SU-DHL-6 (cell line): Measurements from ENCODE around the gene MYBPHL.

Experiments
- CTCF ChIP-seq: fragments of 200-600 bp; sonication (generic); IDR thresholded peaks from one replicate; pipeline ENCODE4 v1.5.1; 2017; ENCODE audit warnings: antibody characterized with exemption, mild to moderate bottlenecking, low read length, moderate library complexity; ENCODE audit not compliant: insufficient read depth, poor library complexity, severe bottlenecking
- EZH2phosphoT487 ChIP-seq: fragments of 200-600 bp; sonication (generic), shearing (Covaris generic); conservative IDR thresholded peaks from 2 replicates; pipeline ENCODE4 v1.6.1; 2018; ENCODE audit warnings: mild to moderate bottlenecking, antibody characterized with exemption, low read length, moderate library complexity, mixed read lengths

DNA sequence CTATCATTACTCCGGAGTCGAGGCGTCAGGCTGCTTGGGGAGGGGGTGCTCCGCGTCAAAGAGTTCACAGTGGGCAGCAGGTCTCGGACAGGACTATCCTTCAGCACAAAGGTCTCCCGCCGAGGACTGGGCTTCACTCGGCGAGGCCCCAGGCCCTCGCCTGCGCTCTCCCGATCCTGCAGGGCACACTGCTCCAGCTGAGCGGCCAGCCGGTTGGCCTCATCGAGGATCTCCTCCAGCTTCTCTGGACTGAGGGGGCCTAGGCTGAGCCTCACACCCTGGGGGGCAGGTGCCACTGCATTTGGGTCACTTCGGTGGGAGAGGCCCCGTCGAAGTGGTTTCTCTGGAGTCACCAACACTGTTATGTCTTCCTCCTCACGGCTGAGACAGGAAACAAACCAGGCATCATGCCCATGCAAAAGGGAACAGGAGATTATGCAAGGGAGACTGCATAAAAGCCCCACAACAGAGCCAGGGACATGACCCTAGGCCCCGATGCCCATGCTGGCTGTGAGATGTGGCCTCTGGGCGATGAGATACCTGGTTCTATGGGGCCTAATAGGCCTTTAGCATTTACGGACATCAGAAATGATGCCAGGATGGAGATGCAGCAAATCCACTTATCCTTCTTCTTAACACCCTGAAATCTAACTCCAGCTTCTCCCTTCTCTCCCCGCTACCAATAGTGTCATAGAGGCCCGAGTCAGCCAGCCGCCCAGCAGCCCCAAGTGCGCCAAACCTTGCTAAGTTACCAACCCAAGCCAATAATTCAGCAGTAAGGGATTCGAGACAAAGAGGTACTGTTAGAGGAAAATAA is 24.9 kb downstream of the MYBPHL start:
- no peak for TF ChIP-seq CTCF
- TF ChIP-seq EZH2phosphoT487, result no peak
